DMS114 treated with DMSO at 0.1 percent for 48 hours (cell line): Measurements from ENCODE around the gene SOX8.

Source experiments
- DNase-seq: peaks from one replicate; lab custom pipeline; 2025; ENCODE audit not compliant: unreplicated experiment; lab: John Stamatoyannopoulos, UW

The SOX8 gene

GRCh38 chr16:972316-973002 lies 9.1 kb upstream of the SOX8 start:
- no peak for DNase-seq

- DNase-seq: no peak
Measured at GRCh38 chr16:973366-973765, 8.2 kb upstream of the SOX8 start.

- no peak for DNase-seq
Measured at GRCh38 chr16:974001-974601, 7.5 kb upstream of the SOX8 start.

GRCh38 chr16:974611-975261 lies 6.8 kb upstream of the SOX8 start:
- DNase-seq: no peak

GRCh38 chr16:975291-975690 lies 6.3 kb upstream of the SOX8 start:
- DNase-seq: no peak

GRCh38 chr16:976389-976931 lies 5.1 kb upstream of the SOX8 start:
- DNase-seq: no peak

- DNase-seq: no peak
Measured at GRCh38 chr16:977081-977701, 4.4 kb upstream of the SOX8 start.

- DNase-seq: no peak
Measured at GRCh38 chr16:977896-978295, 3.7 kb upstream of the SOX8 start.

GRCh38 chr16:978403-978802 lies 3.2 kb upstream of the SOX8 start:
- DNase-seq: no peak

- no peak for DNase-seq
Measured at GRCh38 chr16:979147-979546, 2.4 kb upstream of the SOX8 start.

GRCh38 chr16:979859-980594 lies 1.5 kb upstream of the SOX8 start:
- no peak for DNase-seq

GRCh38 chr16:980595-980854 lies 1.0 kb upstream of the SOX8 start:
- no peak for DNase-seq

GRCh38 chr16:982145-983043 lies 824 bp downstream of the SOX8 start:
- no peak for DNase-seq

- DNase-seq: no peak
Measured at GRCh38 chr16:983044-984030, 1.8 kb downstream of the SOX8 start.

GRCh38 chr16:984121-984694 lies 2.6 kb downstream of the SOX8 start:
- no peak for DNase-seq

GRCh38 chr16:984736-985636 lies 3.4 kb downstream of the SOX8 start:
- DNase-seq: no peak

GRCh38 chr16:985646-986400 lies 4.3 kb downstream of the SOX8 start:
- DNase-seq: no peak
